ENCODE data around the gene ADGRG2. TPM values are rescaled to one million over a fixed set of nuclear protein-coding genes. Genes with fewer than 3 reads are reported as not detected.
A peak's percentile ranks its signal among the peaks of the same experiment; 100 is the strongest.

The ADGRG2 gene
- total and polyA plus RNA-seq, 5 donors from 2014 or later: not detected

- no peaks in the 10 kb centered on the region for H3K4me1 Mint-ChIP-seq
- ATAC-seq (ENCODE audit: low read depth in 2 of 2) (no peak), DNase-seq (no peak)
- peaks cover 0 to 2% (median 0%) of the 10 kb centered on the region in 7 donors for H3K9me3 Mint-ChIP-seq
- H3K27ac ChIP-seq (ENCODE audit: insufficient read depth, low read length, poor library complexity, severe bottlenecking): no peak overlapping the region
- H3K4me3 ChIP-seq (ENCODE audit: low read depth, low read length): no peak overlapping the region
- H3K4me3 Mint-ChIP-seq: no peak overlapping the region
- H3K4me1 ChIP-seq (ENCODE audit: control insufficient read depth, insufficient read depth, low read length, poor library complexity, severe bottlenecking): no peaks in the 10 kb centered on the region
- H3K9me3 ChIP-seq (ENCODE audit: control insufficient read depth in 2 of 2, low read length in 2 of 2): no peaks in the 10 kb centered on the region
- H3K27me3 Mint-ChIP-seq: no peaks in the 10 kb centered on the region
- H3K27me3 ChIP-seq (ENCODE audit: control insufficient read depth, insufficient read depth, low read length): no peaks in the 10 kb centered on the region
- no peaks in the 10 kb centered on the region for H3K36me3 ChIP-seq (ENCODE audit: control insufficient read depth, insufficient read depth, low read length)
- H3K27ac Mint-ChIP-seq: no peak overlapping the region
- no peaks in the 10 kb centered on the region for H3K36me3 Mint-ChIP-seq
Measured at GRCh38 chrX:18997916-18998315, 124.4 kb downstream of the ADGRG2 start.

DNA sequence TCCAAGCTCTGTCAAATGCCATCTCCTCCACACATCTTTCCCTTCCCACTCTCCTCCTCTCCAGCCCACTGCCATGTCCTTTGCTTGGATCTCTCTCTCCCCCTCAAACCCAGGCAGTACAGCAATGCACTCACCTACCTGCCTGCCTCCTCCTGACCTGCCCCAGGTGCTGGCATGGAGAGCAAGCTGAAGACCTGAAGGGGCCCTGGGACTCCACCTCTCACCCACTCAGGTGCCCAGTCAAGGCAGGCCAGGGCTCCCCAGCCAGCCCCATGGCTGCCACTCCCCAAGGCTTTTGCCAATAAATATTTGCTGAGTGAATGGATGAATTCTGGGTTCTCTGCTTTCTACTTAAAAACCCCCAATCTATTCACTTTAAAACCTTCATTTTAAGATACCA, 125.7 kb downstream of the ADGRG2 start:
- ATAC-seq (ENCODE audit: low read depth in 2 of 2) (no peak), DNase-seq (no peak)
- Histone ChIP-seq H3K9me3 (ENCODE audit: control insufficient read depth in 2 of 2, low read length in 2 of 2) (no peaks in the 10 kb centered on the region), H3K4me1 (ENCODE audit: control insufficient read depth, insufficient read depth, low read length, poor library complexity, severe bottlenecking) (no peaks in the 10 kb centered on the region), H3K36me3 (ENCODE audit: control insufficient read depth, insufficient read depth, low read length) (no peaks in the 10 kb centered on the region), H3K4me3 (ENCODE audit: low read depth, low read length) (no peak overlapping the region), H3K27ac (ENCODE audit: insufficient read depth, low read length, poor library complexity, severe bottlenecking) (no peak overlapping the region), H3K27me3 (ENCODE audit: control insufficient read depth, insufficient read depth, low read length) (no peaks in the 10 kb centered on the region)
- no peak overlapping the region for H3K4me3 Mint-ChIP-seq
- H3K36me3 Mint-ChIP-seq: no peaks in the 10 kb centered on the region
- H3K9me3 Mint-ChIP-seq: peaks cover 0 to 2% (median 0%) of the 10 kb centered on the region in 7 donors
- H3K27me3 Mint-ChIP-seq: no peaks in the 10 kb centered on the region
- no peaks in the 10 kb centered on the region for H3K4me1 Mint-ChIP-seq
- H3K27ac Mint-ChIP-seq: no peak overlapping the region

DNA sequence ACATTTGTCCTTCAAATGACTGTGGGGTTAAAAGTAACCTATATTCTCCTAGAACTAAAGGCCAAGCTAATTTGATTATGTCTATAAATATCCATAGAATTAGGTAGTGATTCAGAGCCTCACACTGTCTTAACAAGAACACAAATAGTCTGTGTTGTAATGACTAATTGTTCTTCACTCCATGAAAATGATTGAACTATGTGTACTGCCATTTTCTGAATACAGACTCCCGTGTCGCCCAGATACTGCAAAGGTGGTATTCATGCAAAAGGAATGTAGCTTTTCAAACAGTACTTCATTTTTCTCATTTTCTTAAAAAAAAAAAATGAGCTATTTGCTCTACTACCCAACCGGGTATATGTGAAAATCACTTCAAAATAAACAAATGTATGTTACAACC, 127.0 kb downstream of the ADGRG2 start:
- Mint-ChIP-seq H3K27me3 (no peaks in the 10 kb centered on the region), H3K27ac (no peak overlapping the region), H3K36me3 (no peaks in the 10 kb centered on the region), H3K4me3 (no peak overlapping the region), H3K9me3 (peaks cover 0 to 2% (median 0%) of the 10 kb centered on the region in 7 donors), H3K4me1 (no peaks in the 10 kb centered on the region)
- no peak overlapping the region for H3K27ac ChIP-seq (ENCODE audit: insufficient read depth, low read length, poor library complexity, severe bottlenecking)
- DNase-seq (no peak), ATAC-seq (ENCODE audit: low read depth in 2 of 2) (no peak)
- H3K4me1 ChIP-seq (ENCODE audit: control insufficient read depth, insufficient read depth, low read length, poor library complexity, severe bottlenecking): no peaks in the 10 kb centered on the region
- H3K9me3 ChIP-seq (ENCODE audit: control insufficient read depth in 2 of 2, low read length in 2 of 2): no peaks in the 10 kb centered on the region
- H3K36me3 ChIP-seq (ENCODE audit: control insufficient read depth, insufficient read depth, low read length): no peaks in the 10 kb centered on the region
- H3K4me3 ChIP-seq (ENCODE audit: low read depth, low read length): no peak overlapping the region
- no peaks in the 10 kb centered on the region for H3K27me3 ChIP-seq (ENCODE audit: control insufficient read depth, insufficient read depth, low read length)

- H3K27ac ChIP-seq (ENCODE audit: insufficient read depth, low read length, poor library complexity, severe bottlenecking): no peak overlapping the region
- peaks cover 0 to 2% (median 0%) of the 10 kb centered on the region in 7 donors for H3K9me3 Mint-ChIP-seq
- H3K36me3 Mint-ChIP-seq: no peaks in the 10 kb centered on the region
- no peak overlapping the region for H3K27ac Mint-ChIP-seq
- H3K27me3 Mint-ChIP-seq: no peaks in the 10 kb centered on the region
- no peaks in the 10 kb centered on the region for H3K4me1 ChIP-seq (ENCODE audit: control insufficient read depth, insufficient read depth, low read length, poor library complexity, severe bottlenecking)
- H3K27me3 ChIP-seq (ENCODE audit: control insufficient read depth, insufficient read depth, low read length): no peaks in the 10 kb centered on the region
- ATAC-seq (ENCODE audit: low read depth in 2 of 2): no peak
- H3K4me3 Mint-ChIP-seq: no peak overlapping the region
- H3K4me3 ChIP-seq (ENCODE audit: low read depth, low read length): no peak overlapping the region
- no peak for DNase-seq
- H3K36me3 ChIP-seq (ENCODE audit: control insufficient read depth, insufficient read depth, low read length): no peaks in the 10 kb centered on the region
- no peaks in the 10 kb centered on the region for H3K9me3 ChIP-seq (ENCODE audit: control insufficient read depth in 2 of 2, low read length in 2 of 2)
- no peaks in the 10 kb centered on the region for H3K4me1 Mint-ChIP-seq
Measured at GRCh38 chrX:18994713-18995112, 127.6 kb downstream of the ADGRG2 start.

GRCh38 chrX:18992829-18993228, 129.4 kb downstream of the ADGRG2 start:
- no peak overlapping the region for H3K4me3 Mint-ChIP-seq
- H3K27me3 Mint-ChIP-seq: no peaks in the 10 kb centered on the region
- H3K4me1 ChIP-seq (ENCODE audit: control insufficient read depth, insufficient read depth, low read length, poor library complexity, severe bottlenecking): no peaks in the 10 kb centered on the region
- no peaks in the 10 kb centered on the region for H3K4me1 Mint-ChIP-seq
- no peaks in the 10 kb centered on the region for H3K27me3 ChIP-seq (ENCODE audit: control insufficient read depth, insufficient read depth, low read length)
- H3K36me3 ChIP-seq (ENCODE audit: control insufficient read depth, insufficient read depth, low read length): no peaks in the 10 kb centered on the region
- ATAC-seq (ENCODE audit: low read depth in 2 of 2) (no peak), DNase-seq (no peak)
- H3K9me3 Mint-ChIP-seq: peaks cover 0 to 2% (median 0%) of the 10 kb centered on the region in 7 donors
- no peak overlapping the region for H3K4me3 ChIP-seq (ENCODE audit: low read depth, low read length)
- no peak overlapping the region for H3K27ac Mint-ChIP-seq
- H3K9me3 ChIP-seq (ENCODE audit: control insufficient read depth in 2 of 2, low read length in 2 of 2): no peaks in the 10 kb centered on the region
- H3K27ac ChIP-seq (ENCODE audit: insufficient read depth, low read length, poor library complexity, severe bottlenecking): no peak overlapping the region
- H3K36me3 Mint-ChIP-seq: no peaks in the 10 kb centered on the region

DNA sequence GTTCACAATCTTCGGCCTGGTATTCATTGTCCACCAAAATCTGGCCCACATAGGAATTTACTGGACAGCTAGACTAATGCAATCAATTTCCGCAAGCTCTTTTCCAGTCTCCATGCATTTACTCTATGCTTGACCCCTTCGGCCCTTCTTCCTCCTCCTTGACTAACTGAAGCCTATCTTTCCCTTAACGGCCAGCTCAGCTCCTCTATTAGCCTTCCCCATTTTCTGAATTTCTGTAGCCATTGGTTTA, 137.2 kb downstream of the ADGRG2 start:
- Histone ChIP-seq H3K27me3 (ENCODE audit: control insufficient read depth, insufficient read depth, low read length) (no peaks in the 10 kb centered on the region), H3K36me3 (ENCODE audit: control insufficient read depth, insufficient read depth, low read length) (no peaks in the 10 kb centered on the region), H3K27ac (ENCODE audit: insufficient read depth, low read length, poor library complexity, severe bottlenecking) (peak overlapping the region; percentile 89), H3K4me1 (ENCODE audit: control insufficient read depth, insufficient read depth, low read length, poor library complexity, severe bottlenecking) (peaks cover 14% of the 10 kb centered on the region), H3K9me3 (ENCODE audit: control insufficient read depth in 2 of 2, low read length in 2 of 2) (no peaks in the 10 kb centered on the region), H3K4me3 (ENCODE audit: low read depth, low read length) (peak overlapping the region; percentile 85)
- H3K4me1 Mint-ChIP-seq: peaks cover 0 to 28% (median 8%) of the 10 kb centered on the region in 4 donors
- H3K36me3 Mint-ChIP-seq: peaks cover 4% of the 10 kb centered on the region
- peak overlapping the region; percentile 72 to 93 (median 87) for H3K4me3 Mint-ChIP-seq
- H3K27me3 Mint-ChIP-seq: no peaks in the 10 kb centered on the region
- H3K27ac Mint-ChIP-seq: peak overlapping the region; percentile 68 to 97 (median 86)
- H3K9me3 Mint-ChIP-seq: no peaks in the 10 kb centered on the region
- DNase-seq (no peak), ATAC-seq (ENCODE audit: low read depth in 2 of 2) (no peak)

DNA sequence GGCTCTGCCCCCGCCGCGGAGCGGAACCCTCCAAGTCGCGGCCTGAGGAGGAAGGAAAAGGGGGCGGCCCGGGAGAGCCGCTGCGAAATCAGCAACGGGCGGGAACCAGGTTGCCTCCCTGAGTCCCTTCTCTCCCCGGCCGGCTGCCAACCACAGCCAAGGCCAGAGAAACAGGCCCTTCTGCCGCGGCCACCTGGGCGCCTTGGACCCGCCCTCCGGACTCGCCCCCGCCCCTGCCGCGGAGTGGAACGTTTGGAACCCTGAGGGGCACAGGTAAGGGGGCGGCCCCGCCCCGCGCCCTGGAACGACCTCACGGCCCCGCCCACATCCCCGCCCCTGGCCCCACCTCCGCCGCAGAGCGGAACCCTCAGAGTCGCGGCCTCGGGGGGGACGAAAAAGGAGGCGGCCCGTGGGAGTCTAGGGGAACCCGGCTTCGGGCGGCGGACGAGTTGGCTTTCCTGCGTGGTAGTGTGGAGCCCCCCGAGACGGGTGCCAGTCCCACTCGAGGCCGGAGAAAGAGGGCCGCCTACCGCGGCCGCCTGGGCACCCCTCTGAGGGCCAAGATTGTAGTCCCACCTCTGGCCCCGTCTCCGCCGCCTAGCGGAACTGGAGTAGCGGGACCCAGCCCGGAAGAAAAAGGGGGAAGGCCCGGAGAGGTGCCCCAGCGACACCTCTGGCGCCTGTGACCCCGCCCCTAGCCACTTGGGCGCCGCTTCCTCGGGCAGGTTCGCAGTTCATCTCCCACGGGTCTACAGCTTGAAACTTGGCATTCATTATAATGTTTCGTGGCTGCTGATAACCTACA, 137.7 kb downstream of the ADGRG2 start:
- Mint-ChIP-seq H3K27ac (peak overlapping the region; percentile 68 to 97 (median 86)), H3K4me3 (peak overlapping the region; percentile 72 to 93 (median 87)), H3K36me3 (peaks cover 4% of the 10 kb centered on the region), H3K4me1 (peaks cover 0 to 30% (median 8%) of the 10 kb centered on the region in 4 donors), H3K27me3 (no peaks in the 10 kb centered on the region), H3K9me3 (no peaks in the 10 kb centered on the region)
- H3K36me3 ChIP-seq (ENCODE audit: control insufficient read depth, insufficient read depth, low read length): no peaks in the 10 kb centered on the region
- no peaks in the 10 kb centered on the region for H3K27me3 ChIP-seq (ENCODE audit: control insufficient read depth, insufficient read depth, low read length)
- H3K27ac ChIP-seq (ENCODE audit: insufficient read depth, low read length, poor library complexity, severe bottlenecking): peak overlapping the region; percentile 89
- peak overlapping the region; percentile 85 for H3K4me3 ChIP-seq (ENCODE audit: low read depth, low read length)
- peaks cover 14% of the 10 kb centered on the region for H3K4me1 ChIP-seq (ENCODE audit: control insufficient read depth, insufficient read depth, low read length, poor library complexity, severe bottlenecking)
- ATAC-seq (ENCODE audit: low read depth in 2 of 2): peak; percentile 88 to 89
- H3K9me3 ChIP-seq (ENCODE audit: control insufficient read depth in 2 of 2, low read length in 2 of 2): no peaks in the 10 kb centered on the region
- DNase-seq: peak; percentile 78 to 89 (median 89)
